ENCODE results near the gene CD48. TPM values are rescaled to one million over a fixed set of nuclear protein-coding genes. Genes with fewer than 3 reads are reported as not detected.

Gene CD48, protein sequence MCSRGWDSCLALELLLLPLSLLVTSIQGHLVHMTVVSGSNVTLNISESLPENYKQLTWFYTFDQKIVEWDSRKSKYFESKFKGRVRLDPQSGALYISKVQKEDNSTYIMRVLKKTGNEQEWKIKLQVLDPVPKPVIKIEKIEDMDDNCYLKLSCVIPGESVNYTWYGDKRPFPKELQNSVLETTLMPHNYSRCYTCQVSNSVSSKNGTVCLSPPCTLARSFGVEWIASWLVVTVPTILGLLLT
- 0.57 TPM in 1 of 2 replicates, not detected in the other for total RNA-seq (ENCODE audit: low replicate concordance)
- long read RNA-seq, partial matches to known transcripts = 0 of 1 reads
- long read RNA-seq, other reads (novel, unspliced or antisense) = 0 of 1 reads

DNA sequence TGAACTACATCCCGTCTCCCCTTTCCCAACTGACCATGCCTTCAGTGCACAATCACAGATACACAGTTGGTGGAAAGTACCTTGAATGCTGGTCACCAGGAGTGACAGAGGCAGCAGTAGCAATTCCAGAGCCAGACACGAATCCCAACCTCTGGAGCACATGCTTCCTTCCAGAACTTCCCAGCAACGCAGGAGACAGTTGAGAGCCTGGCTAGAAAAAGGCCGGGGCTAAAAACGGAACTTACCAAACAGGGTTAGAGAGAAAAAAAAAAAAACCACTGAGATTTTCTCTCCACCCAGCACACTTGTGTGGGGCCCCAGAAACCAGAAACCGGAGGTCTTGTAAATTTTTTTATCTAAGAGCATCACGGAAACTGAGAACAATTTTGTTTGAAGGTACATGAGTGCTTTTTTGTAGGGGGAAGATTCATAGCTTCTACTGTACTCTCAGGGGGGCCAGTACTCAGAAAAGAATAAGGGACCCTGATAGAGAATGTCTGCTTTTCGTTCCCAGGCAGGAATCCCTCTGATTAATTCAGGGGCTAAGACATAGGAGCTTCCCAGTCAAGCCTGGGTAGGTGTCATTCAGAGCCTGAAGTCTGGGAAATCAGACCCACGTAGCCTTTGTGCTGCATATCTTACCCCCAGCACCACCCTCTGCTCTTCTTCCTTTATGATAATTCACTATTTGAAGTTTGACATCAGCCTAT, at the start of gene CD48:
CD48 (minus strand) TSS at position 221 of the 710 bp plus-strand sequence; CDS start at position 162, 59 bp downstream.
- no peaks in the 10 kb centered on the region for H3K36me3 Mint-ChIP-seq
- DNase-seq (ENCODE audit: extremely low spot score, unreplicated experiment) = no peak
- no peaks in the 10 kb centered on the region for H3K4me1 Mint-ChIP-seq (ENCODE audit: unreplicated experiment)
- no peak within 1 kb of the TSS for H3K4me3 Mint-ChIP-seq
- H3K27ac Mint-ChIP-seq = no peak within 1 kb of the TSS
- no peaks in the 10 kb centered on the region for H3K9me3 Mint-ChIP-seq
- TF ChIP-seq, protein P1, sequence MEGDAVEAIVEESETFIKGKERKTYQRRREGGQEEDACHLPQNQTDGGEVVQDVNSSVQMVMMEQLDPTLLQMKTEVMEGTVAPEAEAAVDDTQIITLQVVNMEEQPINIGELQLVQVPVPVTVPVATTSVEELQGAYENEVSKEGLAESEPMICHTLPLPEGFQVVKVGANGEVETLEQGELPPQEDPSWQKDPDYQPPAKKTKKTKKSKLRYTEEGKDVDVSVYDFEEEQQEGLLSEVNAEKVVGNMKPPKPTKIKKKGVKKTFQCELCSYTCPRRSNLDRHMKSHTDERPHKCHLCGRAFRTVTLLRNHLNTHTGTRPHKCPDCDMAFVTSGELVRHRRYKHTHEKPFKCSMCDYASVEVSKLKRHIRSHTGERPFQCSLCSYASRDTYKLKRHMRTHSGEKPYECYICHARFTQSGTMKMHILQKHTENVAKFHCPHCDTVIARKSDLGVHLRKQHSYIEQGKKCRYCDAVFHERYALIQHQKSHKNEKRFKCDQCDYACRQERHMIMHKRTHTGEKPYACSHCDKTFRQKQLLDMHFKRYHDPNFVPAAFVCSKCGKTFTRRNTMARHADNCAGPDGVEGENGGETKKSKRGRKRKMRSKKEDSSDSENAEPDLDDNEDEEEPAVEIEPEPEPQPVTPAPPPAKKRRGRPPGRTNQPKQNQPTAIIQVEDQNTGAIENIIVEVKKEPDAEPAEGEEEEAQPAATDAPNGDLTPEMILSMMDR (conservative IDR thresholded peaks at IDR 0.05) = no peak
- peaks cover 26% of the 10 kb centered on the region for H3K27me3 Mint-ChIP-seq

DNA sequence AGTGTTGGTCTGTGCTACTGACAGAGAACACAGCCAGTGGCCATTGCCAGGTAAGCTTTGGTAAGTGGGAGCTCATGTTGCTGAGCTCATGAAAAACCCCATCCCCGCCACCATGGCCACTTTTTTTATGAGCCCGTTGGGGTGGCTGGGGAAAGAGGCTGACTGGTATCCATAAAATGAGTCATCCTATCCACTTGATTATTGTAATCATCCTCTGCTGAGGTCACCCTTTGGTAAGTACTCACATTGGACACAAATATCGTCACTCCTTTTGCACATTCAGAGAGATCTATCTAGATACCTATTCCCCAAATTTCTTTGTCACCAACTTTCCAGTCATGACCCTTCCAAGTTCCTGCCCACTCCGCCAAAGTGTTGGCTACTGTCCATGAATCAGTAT, 49.4 kb upstream of the CD48 start:
- Mint-ChIP-seq H3K27me3 (peaks cover 4% of the 10 kb centered on the region), H3K4me3 (no peak overlapping the region), H3K4me1 (ENCODE audit: unreplicated experiment) (no peaks in the 10 kb centered on the region), H3K36me3 (no peaks in the 10 kb centered on the region), H3K27ac (no peak overlapping the region), H3K9me3 (no peaks in the 10 kb centered on the region)
- TF ChIP-seq, protein P1 (conservative IDR thresholded peaks at IDR 0.05) = no peak
- no peak for DNase-seq (ENCODE audit: extremely low spot score, unreplicated experiment)

DNA sequence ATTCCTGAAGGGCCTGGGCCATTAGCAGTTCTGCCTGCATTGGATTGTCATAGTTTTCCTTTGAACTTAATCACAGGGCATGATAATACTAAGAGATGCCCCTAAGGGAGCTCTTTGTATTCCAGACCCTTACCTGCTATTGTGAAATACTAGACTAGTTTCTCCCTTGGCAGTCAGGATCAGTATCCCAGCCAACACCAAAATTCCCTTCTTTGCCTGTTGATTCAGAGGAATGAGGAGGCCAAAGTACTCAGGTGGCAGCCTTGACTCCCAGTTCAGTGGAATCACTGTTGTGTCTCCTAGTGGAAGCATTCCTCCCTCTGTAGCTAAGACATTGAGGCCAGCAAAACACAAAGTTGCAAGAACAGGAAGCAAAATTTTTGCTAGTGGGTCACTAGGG, 48.1 kb upstream of the CD48 start:
- Mint-ChIP-seq H3K36me3 (no peaks in the 10 kb centered on the region), H3K27me3 (peaks cover 8% of the 10 kb centered on the region), H3K9me3 (no peaks in the 10 kb centered on the region), H3K27ac (no peak overlapping the region), H3K4me3 (no peak overlapping the region), H3K4me1 (ENCODE audit: unreplicated experiment) (no peaks in the 10 kb centered on the region)
- TF ChIP-seq, protein P1 (conservative IDR thresholded peaks at IDR 0.05) = no peak
- no peak for DNase-seq (ENCODE audit: extremely low spot score, unreplicated experiment)

DNA sequence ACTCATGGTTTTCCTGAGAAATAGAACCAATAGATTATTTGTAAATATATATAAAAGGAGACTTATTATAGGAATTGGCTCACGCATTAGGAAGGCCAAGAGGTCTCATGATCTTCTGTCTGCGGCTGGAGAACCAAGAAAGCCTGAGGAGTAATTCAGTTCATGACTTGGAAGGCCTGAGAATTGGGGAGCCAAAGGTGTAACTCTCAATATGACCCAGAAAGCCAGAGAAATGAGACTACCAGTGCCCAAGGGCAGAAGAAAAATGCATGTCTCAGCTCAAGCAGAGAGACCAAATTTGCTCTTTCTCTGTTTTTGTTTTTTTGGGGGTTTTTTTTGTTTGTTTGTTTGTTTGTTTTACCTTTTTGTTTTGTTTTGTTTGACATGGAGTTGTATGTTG, 46.9 kb upstream of the CD48 start:
- TF ChIP-seq, protein P1 (conservative IDR thresholded peaks at IDR 0.05) = no peak
- no peaks in the 10 kb centered on the region for H3K9me3 Mint-ChIP-seq
- H3K27me3 Mint-ChIP-seq = peaks cover 8% of the 10 kb centered on the region
- no peak overlapping the region for H3K4me3 Mint-ChIP-seq
- DNase-seq (ENCODE audit: extremely low spot score, unreplicated experiment) = no peak
- no peak overlapping the region for H3K27ac Mint-ChIP-seq
- H3K4me1 Mint-ChIP-seq (ENCODE audit: unreplicated experiment) = no peaks in the 10 kb centered on the region
- no peaks in the 10 kb centered on the region for H3K36me3 Mint-ChIP-seq

DNA sequence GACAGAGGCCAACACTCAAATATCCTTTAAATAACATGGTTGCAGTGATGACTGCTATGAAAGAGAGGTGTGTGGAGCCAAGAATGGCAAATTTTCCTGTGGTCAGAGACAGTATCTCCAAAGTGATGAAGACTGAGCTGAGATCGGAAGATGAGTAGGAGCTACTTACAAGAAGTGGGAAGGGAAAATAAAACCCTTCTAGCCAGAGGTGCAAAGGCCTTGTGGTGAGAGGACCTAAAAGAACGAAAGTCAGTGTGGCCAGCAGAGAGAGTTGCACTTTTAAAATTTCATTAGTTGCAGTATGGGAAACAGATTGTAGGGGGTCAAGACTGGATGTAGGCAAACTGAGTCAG, 45.2 kb upstream of the CD48 start:
- peaks cover 17% of the 10 kb centered on the region for H3K27me3 Mint-ChIP-seq
- no peaks in the 10 kb centered on the region for H3K4me1 Mint-ChIP-seq (ENCODE audit: unreplicated experiment)
- no peak overlapping the region for H3K27ac Mint-ChIP-seq
- DNase-seq (ENCODE audit: extremely low spot score, unreplicated experiment) = no peak
- H3K36me3 Mint-ChIP-seq = no peaks in the 10 kb centered on the region
- no peaks in the 10 kb centered on the region for H3K9me3 Mint-ChIP-seq
- H3K4me3 Mint-ChIP-seq = no peak overlapping the region
- TF ChIP-seq, protein P1 (conservative IDR thresholded peaks at IDR 0.05) = no peak

Data from type B pancreatic cell (in vitro differentiated cells).